ENCODE results near the gene CDH22.

The CDH22 gene

DNA sequence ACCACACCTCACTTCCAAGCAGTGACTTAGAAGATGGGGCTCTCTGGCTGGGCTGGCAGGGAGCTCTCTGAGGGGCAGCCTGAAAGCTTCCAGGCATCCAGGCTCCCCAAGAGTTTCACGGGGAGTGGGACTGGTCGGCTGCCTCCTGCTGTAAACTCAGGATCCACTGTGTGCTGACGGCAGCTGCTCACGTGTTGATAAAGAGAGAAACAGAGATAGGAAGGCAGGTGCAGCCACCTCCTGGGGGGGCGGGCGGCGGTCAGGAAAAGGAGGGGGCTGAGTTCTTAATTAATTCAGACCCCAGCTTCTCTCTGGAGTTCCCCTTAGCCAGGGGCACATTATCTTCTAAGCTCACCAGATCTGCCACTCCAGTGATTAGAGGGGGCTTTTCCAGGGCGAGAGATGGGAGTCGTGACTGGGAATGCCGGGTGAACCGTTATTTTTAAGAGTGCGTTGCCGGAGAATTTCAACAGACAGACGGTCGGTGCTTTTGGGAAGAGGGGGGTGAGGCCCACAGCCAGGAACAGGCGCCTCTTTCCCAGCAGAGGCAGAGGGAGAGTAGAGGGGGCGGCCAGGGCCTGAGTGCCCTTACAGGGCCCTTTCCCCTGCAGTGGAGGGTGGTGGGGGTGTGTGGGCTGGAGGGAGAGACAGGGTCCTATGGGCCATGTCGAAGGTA is 119.3 kb downstream of the CDH22 start:
- no peak for DNase-seq (ENCODE audit: low read depth in 1 of 2, low spot score in 1 of 2)
- in situ Hi-C loops (cut with HindIII; ENCODE audit: low pct_unique_long_range_greater_than_20kb, low sequenced_read_pairs): no loop called here
- no peak for TF ChIP-seq JUND (IDR thresholded peaks at IDR 0.05; ENCODE audit: low read depth)

DNA sequence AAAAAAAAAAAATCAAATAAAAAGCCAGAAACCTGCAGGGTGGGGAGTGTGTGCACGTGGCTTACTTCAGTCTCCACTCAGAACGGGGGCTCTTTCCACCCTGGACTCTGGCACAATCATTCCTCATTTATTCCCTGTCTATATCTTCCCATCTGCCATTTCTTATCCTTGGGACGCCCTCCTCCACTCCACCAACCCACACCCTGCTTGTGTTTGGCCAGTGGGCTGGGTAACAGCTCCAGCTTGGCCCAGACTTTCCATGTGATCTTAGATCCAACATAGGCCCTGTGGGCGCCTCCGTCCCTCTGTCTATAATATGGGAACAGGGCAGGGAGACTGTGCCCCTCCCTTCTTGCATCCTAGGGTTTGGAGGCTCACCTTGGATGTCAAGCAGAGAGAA is 122.1 kb downstream of the CDH22 start:
- in situ Hi-C loops (cut with HindIII; ENCODE audit: low pct_unique_long_range_greater_than_20kb, low sequenced_read_pairs): no loop called here
- TF ChIP-seq JUND (IDR thresholded peaks at IDR 0.05; ENCODE audit: low read depth): no peak
- no peak for DNase-seq (ENCODE audit: low read depth in 1 of 2, low spot score in 1 of 2)

DNA sequence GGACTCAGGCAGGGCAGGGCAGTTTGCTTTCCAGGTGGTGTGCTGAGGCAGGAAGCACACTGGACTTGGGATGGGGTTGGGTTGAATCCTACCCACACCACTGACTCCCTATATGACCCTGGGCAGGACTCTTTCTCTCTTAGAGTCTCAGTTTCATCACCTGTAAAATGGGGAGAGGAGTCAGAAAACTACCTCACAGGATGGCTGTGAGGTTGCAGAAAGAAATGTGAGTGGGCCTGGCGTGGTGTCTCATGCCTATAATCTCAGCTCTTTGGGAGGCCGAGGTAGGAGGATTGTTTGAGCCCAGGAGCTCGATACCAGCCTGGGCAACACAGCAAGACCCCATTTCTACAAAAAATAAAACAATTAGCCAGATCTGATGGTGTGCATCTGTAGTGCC is 122.9 kb downstream of the CDH22 start:
- DNase-seq (ENCODE audit: low read depth in 1 of 2, low spot score in 1 of 2): no peak
- no peak for TF ChIP-seq JUND (IDR thresholded peaks at IDR 0.05; ENCODE audit: low read depth)
- in situ Hi-C loops (cut with HindIII; ENCODE audit: low pct_unique_long_range_greater_than_20kb, low sequenced_read_pairs): no loop called here

DNA sequence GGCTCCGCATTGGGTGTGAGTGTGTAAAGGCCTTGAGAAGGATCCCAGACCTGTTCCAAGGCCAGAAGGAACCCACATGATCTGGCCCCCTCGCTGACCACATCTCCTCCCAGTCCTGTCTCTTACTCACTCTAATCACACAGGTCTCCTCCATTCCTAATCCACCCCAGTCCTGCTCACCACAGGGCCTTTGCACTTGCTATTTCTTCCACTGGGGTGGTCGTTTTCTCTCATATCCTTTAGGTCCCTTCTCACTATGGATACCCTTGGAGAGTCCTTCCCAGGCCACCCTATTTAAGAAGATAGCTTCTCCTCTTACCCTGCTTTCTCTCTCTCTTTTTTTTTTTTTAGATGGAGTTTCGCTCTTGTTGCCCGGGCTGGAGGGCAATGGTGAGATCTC is 124.5 kb downstream of the CDH22 start:
- TF ChIP-seq JUND (IDR thresholded peaks at IDR 0.05; ENCODE audit: low read depth): no peak
- in situ Hi-C loops (cut with HindIII; ENCODE audit: low pct_unique_long_range_greater_than_20kb, low sequenced_read_pairs): no loop called here
- no peak for DNase-seq (ENCODE audit: low read depth in 1 of 2, low spot score in 1 of 2)

DNA sequence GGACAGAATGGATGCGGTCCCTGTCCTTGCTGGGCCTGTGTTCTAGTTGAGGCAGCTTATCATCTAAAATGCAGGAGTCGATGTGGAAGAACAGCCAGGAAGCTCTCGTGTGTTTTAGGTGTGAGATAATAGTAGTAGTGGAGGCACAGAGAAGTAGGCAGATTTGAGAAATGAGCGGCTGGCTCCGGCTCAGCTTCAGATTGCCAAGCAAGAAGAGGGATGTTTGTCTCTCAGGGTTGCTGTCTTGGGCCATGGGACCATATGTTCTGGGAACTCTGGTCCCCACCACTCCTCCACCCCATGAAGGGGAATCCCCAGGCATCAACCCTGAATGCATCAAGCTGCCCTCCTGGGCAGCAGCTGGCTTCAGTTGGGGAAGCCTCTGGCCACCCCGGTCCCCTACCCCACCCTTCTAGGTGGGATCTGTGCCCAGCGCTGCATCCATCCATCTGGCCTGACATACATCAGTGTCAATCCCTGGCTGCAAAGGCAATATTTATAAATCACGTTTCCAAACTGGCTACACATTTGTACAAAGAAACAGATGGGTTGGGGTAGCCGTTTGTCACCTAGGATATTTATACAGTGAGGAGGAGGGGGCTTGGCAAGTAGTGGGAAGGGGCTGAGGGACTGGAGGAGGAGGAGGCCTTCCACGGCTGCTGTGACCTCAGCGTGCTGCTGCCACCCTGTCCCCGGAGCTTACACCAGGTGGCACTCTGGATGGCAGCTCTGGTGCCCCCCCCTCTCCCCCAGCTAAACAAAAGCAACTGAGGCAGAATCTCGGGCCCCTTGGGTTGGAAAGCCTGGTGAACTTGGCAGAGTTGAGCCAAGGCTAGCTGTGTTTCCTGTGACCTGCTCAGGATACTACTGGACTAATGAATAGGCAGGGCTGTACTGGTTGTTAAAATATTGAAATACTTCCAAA is 125.8 kb downstream of the CDH22 start:
- no peak for DNase-seq (ENCODE audit: low read depth in 1 of 2, low spot score in 1 of 2)
- in situ Hi-C loops (cut with HindIII; ENCODE audit: low pct_unique_long_range_greater_than_20kb, low sequenced_read_pairs): no loop called here
- no peak for TF ChIP-seq JUND (IDR thresholded peaks at IDR 0.05; ENCODE audit: low read depth)

DNA sequence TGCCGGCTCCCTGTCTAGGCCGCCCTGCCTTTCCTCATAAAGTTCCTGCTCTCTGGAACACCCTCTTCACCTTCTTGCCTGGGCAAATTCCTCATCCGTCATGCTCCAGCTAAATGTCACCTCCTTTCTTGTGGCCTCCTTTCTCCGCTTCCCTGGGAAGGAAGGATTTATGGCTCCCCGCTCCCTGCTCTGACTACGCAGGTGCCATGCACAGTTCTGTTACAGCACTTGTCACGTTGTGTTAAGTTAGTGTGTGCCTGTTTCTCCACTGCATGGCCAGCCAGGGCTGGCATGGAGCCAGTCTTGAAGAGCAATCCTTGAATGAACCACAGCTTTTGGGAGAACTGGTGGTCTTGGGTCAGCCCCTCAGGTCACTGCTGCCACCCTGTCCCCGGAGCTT is 128.4 kb downstream of the CDH22 start:
- in situ Hi-C loops (cut with HindIII; ENCODE audit: low pct_unique_long_range_greater_than_20kb, low sequenced_read_pairs): no loop called here
- DNase-seq (ENCODE audit: low read depth in 1 of 2, low spot score in 1 of 2): no peak
- TF ChIP-seq JUND (IDR thresholded peaks at IDR 0.05; ENCODE audit: low read depth): no peak

DNA sequence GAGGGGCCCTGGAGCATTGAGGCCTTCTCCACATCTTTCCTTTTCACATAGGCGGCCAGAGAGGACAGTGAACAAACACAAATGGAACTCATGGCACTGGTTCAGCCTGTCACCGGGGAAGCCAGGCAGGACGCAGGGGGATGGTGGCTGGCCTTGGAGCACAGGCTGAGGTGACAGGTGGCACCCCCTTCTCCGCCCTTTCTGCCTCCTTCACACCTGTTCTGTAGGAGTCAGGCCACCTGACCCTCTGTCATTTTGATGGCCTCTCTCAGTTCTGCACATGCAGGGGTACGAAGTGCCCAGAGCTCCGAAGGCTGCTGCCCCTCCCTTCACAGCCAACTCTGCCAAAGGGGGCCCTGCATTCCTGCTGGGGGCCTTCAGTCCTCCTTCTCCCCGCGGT is 129.4 kb downstream of the CDH22 start:
- TF ChIP-seq JUND (IDR thresholded peaks at IDR 0.05; ENCODE audit: low read depth): no peak

DNA sequence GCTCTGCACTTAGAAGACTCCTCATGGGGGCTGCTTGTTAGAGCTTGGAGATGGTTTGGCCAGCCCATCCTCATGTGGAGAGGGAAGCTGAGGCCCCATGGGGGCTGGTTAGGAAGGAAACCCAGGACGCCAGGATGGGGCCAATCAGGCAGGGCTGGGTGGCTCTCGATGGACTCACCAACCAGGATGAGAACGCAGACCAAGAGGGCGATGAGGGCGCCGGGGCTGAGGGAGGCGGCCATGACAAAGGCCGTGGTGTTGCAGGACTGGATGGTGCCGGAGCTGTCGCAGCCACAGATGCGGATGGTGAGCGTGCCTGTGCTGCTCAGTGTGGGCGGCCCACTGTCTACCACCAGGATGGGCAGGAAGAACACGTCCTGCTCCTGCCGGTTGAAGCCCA is 130.5 kb downstream of the CDH22 start:
- DNase-seq (ENCODE audit: low read depth in 1 of 2, low spot score in 1 of 2): no peak
- no peak for TF ChIP-seq JUND (IDR thresholded peaks at IDR 0.05; ENCODE audit: low read depth)
- in situ Hi-C loops (cut with HindIII; ENCODE audit: low pct_unique_long_range_greater_than_20kb, low sequenced_read_pairs): no loop called here

More for the DNA sequence above, 129.4 kb downstream of the CDH22 start:
- no peak for DNase-seq (ENCODE audit: low read depth in 1 of 2, low spot score in 1 of 2)
- in situ Hi-C loops (cut with HindIII; ENCODE audit: low pct_unique_long_range_greater_than_20kb, low sequenced_read_pairs): no loop called here

DNA sequence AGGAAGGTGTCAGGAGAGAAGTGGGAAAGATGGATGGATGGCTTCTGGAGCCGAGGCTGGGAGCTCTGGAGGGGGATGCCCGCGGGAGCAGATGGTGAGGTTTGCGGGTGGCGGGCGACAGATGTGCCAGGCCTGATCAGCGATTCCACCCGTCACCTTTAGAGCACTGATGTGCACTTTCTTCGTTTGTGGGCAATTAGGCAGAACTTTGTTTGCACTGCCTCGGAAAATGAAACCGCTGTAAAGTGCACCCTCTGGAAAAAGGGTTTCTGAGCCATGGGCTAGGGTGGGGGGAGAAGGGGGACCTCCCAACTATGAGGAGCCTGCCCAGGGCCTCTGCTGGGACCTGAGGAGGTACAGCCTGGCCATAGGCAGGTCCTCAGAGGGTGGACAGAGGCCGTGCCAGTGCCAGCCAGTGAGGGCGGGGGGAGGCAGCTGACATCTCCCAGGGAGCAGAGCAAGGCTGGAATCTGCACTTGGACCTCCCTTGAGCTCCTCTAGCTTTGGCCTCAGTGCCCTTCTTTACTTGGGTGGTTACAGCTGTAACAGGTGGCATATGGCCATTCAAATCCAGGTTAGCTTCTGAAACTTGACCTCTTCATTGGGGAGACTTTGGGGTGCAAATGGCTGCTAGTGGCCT is 131.4 kb downstream of the CDH22 start:
- DNase-seq (ENCODE audit: low read depth in 1 of 2, low spot score in 1 of 2): no peak
- in situ Hi-C loops (cut with HindIII; ENCODE audit: low pct_unique_long_range_greater_than_20kb, low sequenced_read_pairs): no loop called here
- no peak for TF ChIP-seq JUND (IDR thresholded peaks at IDR 0.05; ENCODE audit: low read depth)

DNA sequence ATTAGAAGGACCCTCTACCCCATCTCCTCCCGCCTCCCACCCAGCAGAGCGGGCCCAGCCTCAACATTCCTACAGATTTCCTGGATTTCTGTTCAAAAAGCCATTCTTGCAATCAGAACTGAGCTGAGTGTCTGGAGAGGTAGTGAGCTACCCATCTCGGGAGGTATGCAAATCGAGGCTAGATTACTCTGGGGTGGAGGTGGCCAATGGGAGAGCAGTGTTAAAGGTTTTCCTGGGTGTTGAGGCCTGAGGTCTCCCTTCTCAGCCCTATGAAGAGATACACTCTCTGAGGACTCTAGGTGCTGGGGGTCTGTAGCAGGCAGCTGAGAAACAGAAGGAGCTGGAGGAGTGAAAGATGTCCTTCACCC is 133.2 kb downstream of the CDH22 start:
- no peak for TF ChIP-seq JUND (IDR thresholded peaks at IDR 0.05; ENCODE audit: low read depth)
- in situ Hi-C loops (cut with HindIII; ENCODE audit: low pct_unique_long_range_greater_than_20kb, low sequenced_read_pairs): no loop called here
- DNase-seq (ENCODE audit: low read depth in 1 of 2, low spot score in 1 of 2): no peak

DNA sequence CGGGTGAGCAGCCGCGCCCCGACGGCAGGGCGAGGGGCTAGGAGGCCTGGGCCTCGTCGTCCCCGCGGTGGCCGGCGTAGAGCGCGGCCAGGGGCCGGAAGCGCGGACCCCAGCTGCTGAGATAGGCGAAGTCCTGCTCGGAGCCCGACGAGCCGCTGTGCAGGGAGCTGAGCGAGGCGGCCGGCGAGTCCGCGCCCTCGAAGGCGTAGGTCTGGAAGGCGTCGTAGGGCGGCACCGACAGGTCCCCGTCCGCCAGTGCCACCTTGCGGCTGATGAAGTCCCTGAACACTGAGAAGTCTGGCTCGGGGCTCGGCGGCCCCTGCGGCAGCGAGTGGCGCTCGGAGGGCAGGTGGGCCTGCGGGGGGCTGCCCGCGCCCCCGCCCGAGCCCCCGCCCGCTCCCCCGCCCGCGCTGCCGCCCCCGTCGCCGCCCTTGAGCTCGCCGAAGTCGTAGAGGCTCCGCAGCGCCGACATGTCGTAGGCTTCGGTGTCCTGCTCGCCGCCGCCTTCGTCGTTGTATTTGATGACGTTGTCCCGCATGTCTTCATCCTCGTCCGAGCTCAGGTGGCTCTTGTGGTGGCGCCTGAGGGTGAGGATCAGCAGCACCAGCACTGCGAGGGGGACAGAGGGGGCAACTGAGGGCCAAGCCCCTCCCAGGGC is 133.7 kb downstream of the CDH22 start:
- DNase-seq (ENCODE audit: low read depth in 1 of 2, low spot score in 1 of 2): peak; percentile 66 to 67
- TF ChIP-seq JUND (IDR thresholded peaks at IDR 0.05; ENCODE audit: low read depth): no peak
- in situ Hi-C loops (cut with HindIII; ENCODE audit: low pct_unique_long_range_greater_than_20kb, low sequenced_read_pairs): no loop called here

DNA sequence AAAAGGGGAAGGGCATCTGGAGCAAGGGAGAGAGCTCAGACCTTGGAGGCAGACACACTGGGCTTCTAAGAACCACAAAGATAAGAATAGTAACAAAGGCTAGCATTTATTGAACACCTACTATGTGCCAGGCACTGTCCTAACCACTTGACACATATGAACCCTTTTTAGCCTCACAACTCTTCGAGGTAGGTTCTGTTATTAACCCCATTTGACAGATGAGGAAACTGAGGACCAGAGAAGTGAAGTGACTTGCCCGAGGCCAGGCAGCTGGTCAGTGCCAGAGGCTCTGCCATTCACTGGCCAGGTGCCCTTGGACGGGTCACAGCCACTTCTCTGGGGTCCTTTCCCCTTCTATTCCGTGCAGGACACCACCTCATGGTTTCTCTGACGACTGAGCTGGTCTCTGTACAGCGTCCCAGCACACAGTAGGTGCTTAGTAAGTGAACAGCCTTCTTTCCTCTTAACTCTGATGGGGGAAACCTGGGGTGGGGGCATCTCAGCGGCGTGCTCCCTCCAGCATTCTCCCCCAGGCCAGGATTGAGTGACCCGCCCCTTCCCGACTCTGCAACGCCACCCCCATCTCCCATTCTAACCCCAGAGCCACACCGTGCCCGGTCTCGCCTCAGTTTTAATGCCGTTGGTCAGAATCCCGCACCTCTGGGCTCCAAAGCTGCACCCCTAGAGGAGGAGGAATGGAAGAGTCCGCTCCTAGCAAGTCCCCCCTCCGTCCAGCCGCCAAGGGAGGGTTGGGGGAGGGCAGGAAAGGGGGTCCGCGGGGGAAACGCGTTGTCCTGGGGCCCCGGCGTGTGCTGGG is 134.4 kb downstream of the CDH22 start:
- in situ Hi-C loops (cut with HindIII; ENCODE audit: low pct_unique_long_range_greater_than_20kb, low sequenced_read_pairs): no loop called here
- no peak for DNase-seq (ENCODE audit: low read depth in 1 of 2, low spot score in 1 of 2)
- TF ChIP-seq JUND (IDR thresholded peaks at IDR 0.05; ENCODE audit: low read depth): no peak

All from T47D (cell line).